ENCODE results near the gene FGF10. TPM values are rescaled to one million over a fixed set of nuclear protein-coding genes. Genes with fewer than 3 reads are reported as not detected.

FGF10 gene
- total RNA-seq = not detected in 2 replicates

- POLR2A ChIA-PET = no interaction called here
These were observed at the start of gene FGF10 for GRCh38 chr5:44389090-44389822. Gene FGF10 (minus strand): TSS chr5:44389420. CDS start chr5:44388682, 738 bp downstream.

GRCh38 chr5:44426944-44427343 is 37.7 kb upstream of the FGF10 start:
- ATAC-seq (ENCODE audit: low read depth) = no peak
- CTCF ChIA-PET = no interaction called here
- Mint-ChIP-seq H3K4me1 (no peaks in the 10 kb centered on the region), H3K27ac (no peak overlapping the region), H3K9me3 (no peaks in the 10 kb centered on the region), H3K36me3 (ENCODE audit: low read depth) (no peaks in the 10 kb centered on the region), H3K4me3 (no peak overlapping the region), H3K27me3 (no peaks in the 10 kb centered on the region)
- DNase-seq = no peak
- TF ChIP-seq CTCF (IDR thresholded peaks at IDR 0.05) = no peak
- intact Hi-C loops (cut with micrococcal nuclease) = no loop called here
- POLR2A ChIA-PET = no interaction called here

More at GRCh38 chr5:44389090-44389822, at the start of gene FGF10:
- Mint-ChIP-seq H3K27ac (no peak within 1 kb of the TSS), H3K4me3 (no peak within 1 kb of the TSS), H3K36me3 (ENCODE audit: low read depth) (no peaks in the 10 kb centered on the region), H3K27me3 (peaks cover 33% of the 10 kb centered on the region), H3K4me1 (peaks cover 7% of the 10 kb centered on the region), H3K9me3 (no peaks in the 10 kb centered on the region)
- TF ChIP-seq CTCF (IDR thresholded peaks at IDR 0.05) = no peak
- intact Hi-C loops (cut with micrococcal nuclease) = no loop called here
- ATAC-seq (ENCODE audit: low read depth) (no peak), DNase-seq (no peak)
- CTCF ChIA-PET = no interaction called here

- Mint-ChIP-seq H3K27ac (no peak overlapping the region), H3K4me3 (no peak overlapping the region), H3K36me3 (ENCODE audit: low read depth) (no peaks in the 10 kb centered on the region), H3K27me3 (no peaks in the 10 kb centered on the region), H3K4me1 (no peaks in the 10 kb centered on the region), H3K9me3 (no peaks in the 10 kb centered on the region)
- ATAC-seq (ENCODE audit: low read depth) (no peak), DNase-seq (no peak)
- intact Hi-C loops (cut with micrococcal nuclease) = no loop called here
- CTCF ChIA-PET = no interaction called here
- POLR2A ChIA-PET = no interaction called here
- TF ChIP-seq CTCF (IDR thresholded peaks at IDR 0.05) = no peak
These were observed 23.1 kb upstream of the FGF10 start for GRCh38 chr5:44412286-44412685.

GRCh38 chr5:44402084-44402483 is 12.9 kb upstream of the FGF10 start:
- Mint-ChIP-seq H3K4me1 (no peaks in the 10 kb centered on the region), H3K27ac (no peak overlapping the region), H3K36me3 (ENCODE audit: low read depth) (no peaks in the 10 kb centered on the region), H3K4me3 (no peak overlapping the region), H3K27me3 (no peaks in the 10 kb centered on the region), H3K9me3 (peaks cover 2% of the 10 kb centered on the region)
- ATAC-seq (ENCODE audit: low read depth) = no peak
- CTCF ChIA-PET = no interaction called here
- POLR2A ChIA-PET = no interaction called here
- no peak for TF ChIP-seq CTCF (IDR thresholded peaks at IDR 0.05)
- intact Hi-C loops (cut with micrococcal nuclease) = no loop called here
- DNase-seq = no peak

GRCh38 chr5:44401611-44402010 is 12.4 kb upstream of the FGF10 start:
- TF ChIP-seq CTCF (IDR thresholded peaks at IDR 0.05) = no peak
- intact Hi-C loops (cut with micrococcal nuclease) = no loop called here
- ChIA-PET CTCF (no interaction called here), POLR2A (no interaction called here)
- Mint-ChIP-seq H3K4me1 (no peaks in the 10 kb centered on the region), H3K9me3 (peaks cover 2% of the 10 kb centered on the region), H3K4me3 (no peak overlapping the region), H3K27ac (no peak overlapping the region), H3K36me3 (ENCODE audit: low read depth) (no peaks in the 10 kb centered on the region), H3K27me3 (no peaks in the 10 kb centered on the region)
- no peak for ATAC-seq (ENCODE audit: low read depth)
- no peak for DNase-seq

All from activated B cell treated with CpG ODN at 0.5 μM for 24 hours (primary cell).